HK-2 (cell line): ENCODE results near the gene CHAMP1.
"Not testable (repeated sequence)": the region's sequence is repeated elsewhere in the genome, so short reads cannot be mapped to it uniquely, and the experiment has no call there.

Experiments used
- DNase-seq: peaks from one replicate; pipeline ENCODE4 v3.0.0-alpha.2; 2018; ENCODE audit not compliant: unreplicated experiment

The CHAMP1 gene

DNA sequence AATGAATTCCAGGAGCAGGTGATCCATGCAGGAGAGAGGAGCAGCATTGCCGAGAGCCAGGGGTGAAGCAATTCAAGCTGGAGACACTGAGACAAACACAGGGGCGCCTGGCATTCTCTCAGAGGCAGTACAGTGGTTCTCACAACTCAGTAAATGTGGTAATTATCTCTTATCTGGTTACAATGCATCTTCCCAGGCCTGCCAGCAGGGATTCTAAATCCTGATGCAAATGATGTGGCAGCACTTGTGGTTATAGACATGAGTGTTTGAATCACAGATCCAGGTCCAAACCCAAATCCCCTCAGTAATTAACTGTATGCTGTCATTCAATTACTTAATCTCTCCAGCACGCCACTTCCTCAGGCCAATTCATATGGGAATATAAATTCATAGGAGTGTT lies 19.6 kb downstream of the CHAMP1 start:
- DNase-seq: not testable (repeated sequence)

DNA sequence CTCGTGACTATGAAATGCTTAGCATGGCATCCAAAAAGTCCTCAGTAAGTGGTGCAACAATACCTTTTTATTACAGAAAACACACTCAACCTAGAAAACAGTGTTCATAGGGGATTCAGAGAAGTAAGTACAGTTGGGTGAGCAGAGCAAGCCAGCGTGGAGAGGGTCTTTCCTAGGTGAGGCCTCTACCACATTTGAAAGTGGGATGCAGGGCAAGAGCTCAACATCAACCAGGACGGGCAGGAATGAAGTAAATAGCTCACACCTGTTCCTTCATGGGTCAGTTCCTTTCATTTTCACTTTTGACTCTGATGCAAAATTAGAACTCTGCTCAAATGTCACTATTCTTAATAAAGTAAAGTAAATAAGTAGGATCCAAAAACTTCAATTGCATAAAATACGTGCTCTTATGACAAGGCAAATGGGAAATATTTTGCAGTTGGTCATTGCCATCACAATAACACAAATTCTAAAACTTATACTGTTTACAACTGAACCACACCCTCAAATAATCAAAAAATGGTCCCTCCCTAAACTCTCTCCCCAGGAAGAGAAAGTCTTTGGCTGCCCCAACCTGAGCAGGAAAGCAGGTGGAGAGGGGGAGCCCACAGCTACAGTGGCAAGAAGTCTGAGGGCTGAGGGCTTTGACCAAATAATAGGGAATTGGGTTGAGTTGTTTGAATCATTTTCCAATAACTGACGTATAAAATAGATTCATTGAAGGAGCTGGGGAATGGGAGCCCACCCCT lies 20.2 kb downstream of the CHAMP1 start:
- no peak for DNase-seq

DNA sequence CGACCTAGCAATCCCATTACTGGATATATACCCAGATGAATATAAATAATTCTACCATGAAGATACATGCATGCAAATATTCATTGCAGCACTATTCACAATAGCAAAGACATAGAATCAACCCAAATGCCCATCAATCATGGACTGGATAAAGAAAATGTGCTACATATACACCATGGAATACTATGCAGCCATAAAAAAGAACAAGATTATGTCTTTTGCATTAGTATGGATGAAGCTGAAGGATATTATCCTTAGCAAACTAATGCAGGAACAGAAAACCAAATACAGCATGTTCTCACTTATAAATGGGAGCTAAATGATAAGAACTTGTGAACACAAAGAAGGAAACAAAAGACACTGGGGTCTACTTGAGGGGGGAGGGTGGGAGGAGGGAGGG lies 22.2 kb downstream of the CHAMP1 start:
- not testable (repeated sequence) for DNase-seq

DNA sequence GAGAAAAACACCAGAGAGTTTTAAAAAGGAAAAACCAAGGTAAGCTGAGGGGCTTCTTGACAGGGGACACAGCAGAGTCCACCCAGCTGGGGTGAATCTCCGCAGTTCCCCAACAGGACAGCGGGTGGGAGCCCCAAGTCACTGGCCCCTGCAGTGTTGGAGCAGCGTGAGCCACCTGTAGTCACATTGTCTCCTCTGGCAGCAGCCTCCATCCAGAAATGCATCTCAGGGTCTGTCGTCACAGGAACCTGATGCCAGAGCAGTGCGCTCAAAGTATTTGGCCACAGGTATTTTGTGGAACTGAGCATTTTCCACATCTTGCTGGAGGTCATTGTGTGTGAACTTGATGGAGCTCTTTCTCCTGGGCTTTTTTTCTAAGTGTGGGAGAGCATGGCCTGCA lies 24.7 kb downstream of the CHAMP1 start:
- no peak for DNase-seq

DNA sequence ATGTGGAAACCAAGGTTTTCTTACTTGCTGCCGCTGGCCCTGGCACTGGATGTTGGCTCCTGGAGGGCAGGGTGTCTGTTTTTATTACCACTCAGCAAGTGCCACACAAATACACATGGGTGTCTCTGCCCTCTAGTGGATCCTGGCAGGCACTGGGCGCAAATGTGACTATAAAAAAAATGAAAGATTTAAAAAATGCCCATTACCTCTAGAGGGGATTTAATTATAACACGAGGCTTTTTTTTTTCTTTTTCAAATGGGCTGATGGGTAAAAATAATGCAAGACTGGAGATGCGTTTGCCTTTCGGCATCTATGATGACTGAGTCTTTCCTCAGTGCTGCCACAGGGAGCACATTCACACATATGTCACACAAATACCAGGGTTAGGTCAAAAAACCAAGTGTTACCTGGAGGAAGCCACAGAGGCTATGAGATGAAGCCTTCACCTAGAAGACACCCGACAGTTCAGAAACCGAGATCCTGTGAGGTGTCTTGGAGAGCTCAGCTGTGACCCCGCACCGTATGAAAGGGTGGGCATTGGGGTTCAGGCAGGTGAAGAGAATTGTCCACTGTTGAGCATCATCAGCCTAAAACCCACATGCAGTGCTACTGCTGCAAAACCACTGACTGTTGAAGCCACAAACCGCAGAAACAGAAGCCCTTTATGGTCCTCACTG lies 25.7 kb downstream of the CHAMP1 start:
- peak; percentile 20 for DNase-seq

DNA sequence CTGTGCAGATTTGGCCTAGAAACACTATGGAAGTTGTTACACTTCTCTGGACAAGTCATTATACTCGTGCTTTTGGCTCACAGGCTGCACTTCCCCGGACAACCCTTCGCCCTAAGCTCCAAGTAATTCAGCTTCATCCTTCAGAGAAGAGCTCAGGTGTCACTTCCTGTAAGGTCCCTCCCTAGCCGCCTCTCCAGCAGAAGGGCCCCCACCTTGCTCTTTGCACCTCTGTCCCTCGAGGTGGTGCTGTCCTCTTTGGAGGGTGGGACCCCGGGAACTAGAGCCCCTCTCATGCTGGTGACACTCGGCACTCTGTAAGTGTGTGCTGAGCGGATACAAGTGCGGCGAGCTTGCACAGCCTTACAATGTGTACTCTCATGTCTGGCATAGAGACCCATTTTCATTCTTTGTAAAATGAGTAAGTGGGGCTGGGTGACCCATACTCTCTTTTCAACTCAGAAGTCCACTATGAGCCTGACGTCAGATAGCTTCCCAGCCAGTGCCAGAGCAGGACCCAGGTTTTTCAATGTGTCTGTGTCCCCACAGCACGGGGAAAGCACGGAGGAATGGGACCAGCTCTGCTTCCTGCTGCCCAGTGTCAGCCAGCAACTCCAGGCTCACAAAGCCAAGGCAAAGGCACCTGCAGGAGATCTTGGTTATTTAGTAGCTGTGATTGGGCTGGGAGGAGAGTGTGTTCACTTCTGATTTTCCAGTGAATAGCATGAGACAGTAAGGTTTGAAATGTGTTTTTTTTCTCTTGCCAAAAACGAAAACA lies 26.9 kb downstream of the CHAMP1 start:
- DNase-seq: no peak

DNA sequence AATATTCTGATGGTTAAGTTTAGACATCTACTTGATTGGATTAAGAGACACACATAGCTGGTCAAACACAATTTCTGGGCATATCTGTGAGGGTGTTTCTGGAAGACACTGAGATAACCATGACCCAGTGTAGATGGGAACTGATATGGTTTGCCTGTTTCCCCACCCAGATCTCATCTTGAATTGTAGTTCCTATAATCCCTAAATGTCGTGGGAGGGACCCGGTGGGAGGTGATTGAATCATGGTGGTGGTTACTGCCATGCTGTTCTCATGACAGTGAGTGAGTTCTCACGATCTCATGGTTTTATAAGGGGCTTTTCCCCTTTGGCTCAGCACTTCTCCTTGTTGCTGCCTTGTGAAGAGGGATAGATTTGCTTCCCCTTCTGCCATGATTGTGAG lies 33.0 kb downstream of the CHAMP1 start:
- not testable (repeated sequence) for DNase-seq

DNA sequence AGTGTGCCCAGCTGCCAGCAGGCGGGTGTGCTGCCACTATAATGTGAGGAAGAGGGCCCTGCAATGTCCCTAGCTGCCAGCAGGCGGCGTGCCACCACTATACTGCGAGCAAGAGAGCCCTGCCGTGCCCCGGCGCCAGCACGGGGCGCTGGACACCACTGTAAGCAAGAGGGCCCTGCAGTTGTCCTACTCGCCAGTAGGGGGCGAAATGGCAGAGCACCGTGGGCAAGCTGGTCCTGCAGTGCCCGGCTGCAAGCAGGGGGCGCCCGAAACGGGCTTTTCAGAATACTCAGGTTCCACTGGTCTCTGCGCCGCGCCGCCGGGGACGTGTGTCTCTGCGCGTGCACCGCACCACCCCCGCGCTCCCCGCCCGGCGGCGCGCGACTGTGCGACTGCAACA lies 38.5 kb downstream of the CHAMP1 start:
- peak; percentile 11 for DNase-seq

DNA sequence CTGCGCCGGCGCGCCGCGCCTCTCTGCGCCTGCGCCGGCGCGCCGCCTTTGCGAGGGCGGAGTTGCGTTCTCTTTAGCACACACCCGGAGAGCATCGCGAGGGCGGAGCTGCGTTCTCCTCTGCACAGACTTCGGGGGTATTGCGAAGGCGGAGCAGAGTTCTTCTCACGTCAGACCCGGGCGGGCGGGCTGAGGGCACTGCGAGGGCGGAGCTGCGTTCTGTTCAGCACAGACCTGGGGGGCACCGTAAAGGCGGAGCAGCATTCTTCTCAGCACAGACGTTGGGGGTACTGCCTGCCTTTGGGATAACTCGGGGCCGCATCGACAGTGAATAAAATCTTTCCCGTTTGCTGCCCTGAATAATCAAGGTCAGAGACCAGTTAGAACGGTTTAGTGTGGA lies 39.1 kb downstream of the CHAMP1 start:
- not testable (repeated sequence) for DNase-seq
